Measurements from ENCODE around the gene CXCL12. TPM values are rescaled to one million over a fixed set of nuclear protein-coding genes. Genes with fewer than 3 reads are reported as not detected.

CXCL12 gene
- total and polyA plus RNA-seq, 2 experiments from 2014 or later: 341 to 609 TPM

- TF ChIP-seq EZH2 (IDR thresholded peaks at IDR 0.05; ENCODE audit: insufficient read depth, poor library complexity, severe bottlenecking) (no peak), EZH2phosphoT487 (IDR thresholded peaks at IDR 0.05; ENCODE audit: insufficient read depth, low read depth) (no peak)
- WGBS, 2 experiments (ENCODE audit: low coverage in 1 of 2, low lambda C conversion rate in 2 of 2, missing lambda C conversion rate in 2 of 2): 91 to 96% methylated on average over 7 of the region's 7 CpGs
- Histone ChIP-seq H3K9ac (no peak overlapping the region), H2AFZ (no peak overlapping the region), H4K20me1 (ENCODE audit: insufficient read depth) (no peaks in the 10 kb centered on the region), H3K4me3 (no peak overlapping the region), H3K9me3 (ENCODE audit: low read depth) (no peaks in the 10 kb centered on the region), H3K4me1 (ENCODE audit: insufficient read depth) (0 out of 2 replicates have a peak, but pooled peaks cover 8% of the 10 kb centered on the region), H3K36me3 (ENCODE audit: low read depth) (no peaks in the 10 kb centered on the region), H3K4me2 (ENCODE audit: unreplicated experiment) (no peak overlapping the region), H3K9me2 (ENCODE audit: insufficient read depth) (no peaks in the 10 kb centered on the region), H3K27ac (no peak overlapping the region), H3F3A (ENCODE audit: insufficient read depth) (0 out of 2 replicates have a peak, but pooled peaks cover 4% of the 10 kb centered on the region), H3K79me2 (ENCODE audit: insufficient read depth) (no peaks in the 10 kb centered on the region), H3K27me3 (replicated peaks; ENCODE audit: insufficient read depth) (no peaks in the 10 kb centered on the region)
- DNase-seq: no peak
- in situ Hi-C loops (cut with MboI): no loop called here
Measured at GRCh38 chr10:44393051-44393630, 8.2 kb upstream of the CXCL12 start.

GRCh38 chr10:44392420-44392819 lies 7.5 kb upstream of the CXCL12 start:
- Histone ChIP-seq H3K4me1 (ENCODE audit: insufficient read depth) (0 out of 2 replicates have a peak, but pooled peaks cover 8% of the 10 kb centered on the region), H3K4me3 (no peak overlapping the region), H2AFZ (no peak overlapping the region), H3K9me2 (ENCODE audit: insufficient read depth) (no peaks in the 10 kb centered on the region), H3K9me3 (ENCODE audit: low read depth) (no peaks in the 10 kb centered on the region), H3K9ac (no peak overlapping the region), H3K36me3 (ENCODE audit: low read depth) (no peaks in the 10 kb centered on the region), H3K4me2 (ENCODE audit: unreplicated experiment) (no peak overlapping the region), H3F3A (ENCODE audit: insufficient read depth) (0 out of 2 replicates have a peak, but pooled peaks cover 4% of the 10 kb centered on the region), H3K27ac (no peak overlapping the region), H4K20me1 (ENCODE audit: insufficient read depth) (no peaks in the 10 kb centered on the region), H3K79me2 (ENCODE audit: insufficient read depth) (no peaks in the 10 kb centered on the region), H3K27me3 (replicated peaks; ENCODE audit: insufficient read depth) (no peaks in the 10 kb centered on the region)
- no peak for TF ChIP-seq EZH2 (IDR thresholded peaks at IDR 0.05; ENCODE audit: insufficient read depth, poor library complexity, severe bottlenecking)
- no peak for TF ChIP-seq EZH2phosphoT487 (IDR thresholded peaks at IDR 0.05; ENCODE audit: insufficient read depth, low read depth)
- in situ Hi-C loops (cut with MboI): no loop called here
- no peak for DNase-seq
- WGBS, 2 experiments (ENCODE audit: low coverage in 1 of 2, low lambda C conversion rate in 2 of 2, missing lambda C conversion rate in 2 of 2): 93 to 97% methylated on average over 3 of the region's 3 CpGs

GRCh38 chr10:44391981-44392380 lies 7.1 kb upstream of the CXCL12 start:
- H3K27me3 ChIP-seq (replicated peaks; ENCODE audit: insufficient read depth): no peaks in the 10 kb centered on the region
- no peak overlapping the region for H3K9ac ChIP-seq
- in situ Hi-C loops (cut with MboI): no loop called here
- H3K36me3 ChIP-seq (ENCODE audit: low read depth): no peaks in the 10 kb centered on the region
- H3K4me2 ChIP-seq (ENCODE audit: unreplicated experiment): no peak overlapping the region
- no peak overlapping the region for H3K27ac ChIP-seq
- H3K79me2 ChIP-seq (ENCODE audit: insufficient read depth): no peaks in the 10 kb centered on the region
- no peaks in the 10 kb centered on the region for H3K9me2 ChIP-seq (ENCODE audit: insufficient read depth)
- no peak overlapping the region for H2AFZ ChIP-seq
- no peak overlapping the region for H3K4me3 ChIP-seq
- 100% methylated on average over 2 of the region's 2 CpGs for whole genome bisulfite sequencing, 2 experiments (ENCODE audit: low coverage in 1 of 2, low lambda C conversion rate in 2 of 2, missing lambda C conversion rate in 2 of 2)
- H4K20me1 ChIP-seq (ENCODE audit: insufficient read depth): no peaks in the 10 kb centered on the region
- TF ChIP-seq EZH2 (IDR thresholded peaks at IDR 0.05; ENCODE audit: insufficient read depth, poor library complexity, severe bottlenecking): no peak
- no peak for TF ChIP-seq EZH2phosphoT487 (IDR thresholded peaks at IDR 0.05; ENCODE audit: insufficient read depth, low read depth)
- DNase-seq: no peak
- H3F3A ChIP-seq (ENCODE audit: insufficient read depth): 0 out of 2 replicates have a peak, but pooled peaks cover 4% of the 10 kb centered on the region
- no peaks in the 10 kb centered on the region for H3K9me3 ChIP-seq (ENCODE audit: low read depth)
- H3K4me1 ChIP-seq (ENCODE audit: insufficient read depth): 0 out of 2 replicates have a peak, but pooled peaks cover 8% of the 10 kb centered on the region

GRCh38 chr10:44390585-44391072 lies 5.7 kb upstream of the CXCL12 start:
- Histone ChIP-seq H3K27me3 (replicated peaks; ENCODE audit: insufficient read depth) (no peaks in the 10 kb centered on the region), H3K9me3 (ENCODE audit: low read depth) (no peaks in the 10 kb centered on the region), H3K79me2 (ENCODE audit: insufficient read depth) (no peaks in the 10 kb centered on the region), H3K36me3 (ENCODE audit: low read depth) (no peaks in the 10 kb centered on the region), H3K4me3 (no peak overlapping the region), H3F3A (ENCODE audit: insufficient read depth) (0 out of 2 replicates have a peak, but pooled peaks cover 4% of the 10 kb centered on the region), H3K27ac (no peak overlapping the region), H3K9me2 (ENCODE audit: insufficient read depth) (no peaks in the 10 kb centered on the region), H3K4me1 (ENCODE audit: insufficient read depth) (0 out of 2 replicates have a peak, but pooled peaks cover 8% of the 10 kb centered on the region), H3K9ac (no peak overlapping the region), H4K20me1 (ENCODE audit: insufficient read depth) (no peaks in the 10 kb centered on the region), H2AFZ (no peak overlapping the region), H3K4me2 (ENCODE audit: unreplicated experiment) (no peak overlapping the region)
- DNase-seq: peak; percentile 27
- WGBS, 2 experiments (ENCODE audit: low coverage in 1 of 2, low lambda C conversion rate in 2 of 2, missing lambda C conversion rate in 2 of 2): 69 to 70% methylated on average over 3 of the region's 3 CpGs
- no peak for TF ChIP-seq EZH2 (IDR thresholded peaks at IDR 0.05; ENCODE audit: insufficient read depth, poor library complexity, severe bottlenecking)
- no peak for TF ChIP-seq EZH2phosphoT487 (IDR thresholded peaks at IDR 0.05; ENCODE audit: insufficient read depth, low read depth)
- in situ Hi-C loops (cut with MboI): no loop called here
